ENCODE measurements around the gene PCDHB11. TPM values are rescaled to one million over a fixed set of nuclear protein-coding genes. Genes with fewer than 3 reads are reported as not detected.

PCDHB11 gene
- total and polyA plus RNA-seq, 2 of the 8 experiments (the other 6 are each of a cell fraction or from before 2014, with no cell fraction given) = 0.50 to 0.86 TPM

DNA sequence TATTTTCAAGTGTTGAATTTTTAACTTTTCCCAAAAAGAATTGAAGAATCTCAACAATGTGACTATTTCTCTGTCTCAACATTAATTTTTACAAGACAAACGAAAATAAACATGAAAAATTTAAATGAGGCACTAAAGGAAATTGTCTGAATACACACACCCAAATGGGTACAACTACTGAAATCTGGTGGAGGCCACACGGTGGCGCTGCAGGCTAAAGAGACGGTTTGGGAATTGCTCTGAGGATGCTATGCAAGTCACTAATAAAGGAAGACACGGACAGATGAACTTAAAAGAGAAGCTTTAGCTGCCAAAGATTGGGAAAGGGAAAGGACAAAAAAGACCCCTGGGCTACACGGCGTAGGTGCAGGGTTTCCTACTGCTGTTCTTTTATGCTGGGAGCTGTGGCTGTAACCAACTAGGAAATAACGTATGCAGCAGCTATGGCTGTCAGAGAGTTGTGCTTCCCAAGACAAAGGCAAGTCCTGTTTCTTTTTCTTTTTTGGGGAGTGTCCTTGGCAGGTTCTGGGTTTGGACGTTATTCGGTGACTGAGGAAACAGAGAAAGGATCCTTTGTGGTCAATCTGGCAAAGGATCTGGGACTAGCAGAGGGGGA lies 7.2 kb upstream of the PCDHB11 start, which contains the start of gene PCDHB10:
Gene PCDHB10, plus strand, starts transcription at position 244 of the 616 bp plus-strand sequence. Its CDS starts 200 bp downstream, at position 444.
- Histone ChIP-seq H4K20me1 (replicated peaks in 1 of 2; ENCODE audit: control insufficient read depth in 1 of 2, insufficient read depth in 2 of 2, low read length in 2 of 2) (no peaks in the 10 kb centered on the region), H4K5ac (ENCODE audit: insufficient read length, low read depth, low read length) (no peak within 1 kb of the TSS), H3K23ac (ENCODE audit: insufficient read length) (no peak within 1 kb of the TSS), H4K8ac (ENCODE audit: extremely low read depth, insufficient read depth, low read length) (no peak within 1 kb of the TSS), H2BK120ac (replicated peaks; ENCODE audit: low read depth, low read length) (no peak within 1 kb of the TSS), H3K4me1 (replicated peaks in 1 of 4; ENCODE audit: control insufficient read depth in 3 of 4, insufficient read depth in 4 of 4, low read length in 3 of 4) (no peaks in the 10 kb centered on the region; a peak in 1 of 7 replicates), H2BK15ac (ENCODE audit: low read length) (no peak within 1 kb of the TSS), H3K36me3 (ENCODE audit: control insufficient read depth in 2 of 4, insufficient read depth in 4 of 4, low read length in 3 of 4) (no peaks in the 10 kb centered on the region), H3K18ac (ENCODE audit: extremely low read depth, low read length) (no peak within 1 kb of the TSS), H3K27me3 (replicated peaks in 1 of 4; ENCODE audit: control insufficient read depth in 3 of 4, extremely low read depth in 1 of 4, insufficient read depth in 3 of 4, low read length in 3 of 4) (no peaks in the 10 kb centered on the region), H3K23me2 (ENCODE audit: low read depth, low read length) (no peaks in the 10 kb centered on the region; the same call in 1 of the 2 replicates), H3K4me2 (ENCODE audit: insufficient read depth in 1 of 2, low read depth in 2 of 2, low read length in 2 of 2) (peak within 1 kb of the TSS; percentile 36 to 54), H3K27ac (ENCODE audit: low read depth, low read length) (no peak within 1 kb of the TSS), H3K9ac (replicated peaks in 1 of 4; ENCODE audit: extremely low read depth in 1 of 4, low read depth in 3 of 4, low read length in 3 of 4) (no peak within 1 kb of the TSS), H2AK5ac (ENCODE audit: low read depth, low read length) (no peak within 1 kb of the TSS), H3K56ac (replicated peaks; ENCODE audit: insufficient read length, low read depth, low read length) (no peak within 1 kb of the TSS), H3K4me3 (ENCODE audit: extremely low read depth in 1 of 4, insufficient read depth in 2 of 4, low read depth in 3 of 4, low read length in 4 of 4) (peak within 1 kb of the TSS; percentile 14 to 46 (median 35); a peak in 6 of 8 replicates), H2BK5ac (ENCODE audit: low read depth, low read length) (no peak within 1 kb of the TSS), H4K91ac (replicated peaks; ENCODE audit: insufficient read length, low read length) (no peak within 1 kb of the TSS), H2BK20ac (ENCODE audit: low read length) (no peak within 1 kb of the TSS), H3K79me1 (ENCODE audit: low read depth, low read length) (no peaks in the 10 kb centered on the region), H2AFZ (ENCODE audit: low read length) (peak within 1 kb of the TSS; percentile 99), H3K79me2 (ENCODE audit: control insufficient read depth in 1 of 2, insufficient read depth in 2 of 2, low read length in 2 of 2) (no peaks in the 10 kb centered on the region), H3K9me3 (ENCODE audit: insufficient read depth in 2 of 2, low read depth in 1 of 2, low read length in 1 of 2) (peaks cover 6 to 8% of the 10 kb centered on the region in 2 experiments; a peak in 2 of 4 replicates), H2BK12ac (ENCODE audit: low read depth, low read length) (0 out of 2 replicates have a peak within 1 kb of the TSS, but pooled peaks have one; percentile 43), H3K14ac (ENCODE audit: insufficient read length) (no peak within 1 kb of the TSS), H3K4ac (replicated peaks; ENCODE audit: insufficient read length, low read depth, low read length) (no peak within 1 kb of the TSS)
- DNase-seq (ENCODE audit: low read depth in 1 of 2, low spot score in 2 of 2) (peak in 1 of 2 experiments; percentile 92), FAIRE-seq (peak; percentile 94)
- WGBS, 2 experiments (ENCODE audit: extremely low coverage in 1 of 2, insufficient coverage in 1 of 2, insufficient read length in 1 of 2, insufficient replicate concordance in 2 of 2, low coverage in 1 of 2, low lambda C conversion rate in 2 of 2, missing lambda C conversion rate in 1 of 2) = 24% methylated on average over 10 of the region's 10 CpGs; no CpG with 5 or more reads in 1 of the 2 experiments
- ChIA-PET CTCF (ENCODE audit: partially characterized antibody) (interaction anchor here (0.6 to 3.9 kb wide), 73 partner anchors 7 to 406 kb away, joined by 3 to 44 read pairs (median 4); partner anchors contain the start of genes PCDHA1, PCDHA2, PCDHB11 and PCDHB12), POLR2A (ENCODE audit: partially characterized antibody) (interaction anchor here (1.2 to 1.8 kb wide), 3 partner anchors 10 to 98 kb away, joined by 3 to 6 read pairs (median 5); partner anchors contain the start of genes PCDHB16, PCDHB2 and PCDHB5)
- TF ChIP-seq PHF8 (conservative IDR thresholded peaks at IDR 0.05; ENCODE audit: low read depth, low read length) (no peak), RFX5 (IDR thresholded peaks at IDR 0.05; ENCODE audit: borderline replicate concordance, low read depth, low read length) (no peak), ASH2L (IDR thresholded peaks at IDR 0.05; ENCODE audit: low read length) (no peak), POU5F1 (IDR thresholded peaks at IDR 0.05; ENCODE audit: low read depth, low read length) (no peak), NANOG (IDR thresholded peaks at IDR 0.05; ENCODE audit: insufficient read depth, low read depth, low read length, poor library complexity, severe bottlenecking) (no peak), CBX5 (IDR thresholded peaks at IDR 0.05; ENCODE audit: low read depth, low read length) (no peak), FOSL1 (IDR thresholded peaks at IDR 0.05; ENCODE audit: insufficient read depth, low read depth, low read length) (no peak), HDAC6 (IDR thresholded peaks at IDR 0.05; ENCODE audit: low read depth, low read length) (no peak), BACH1 (IDR thresholded peaks at IDR 0.05; ENCODE audit: low read length) (no peak)
- TF ChIP-seq, protein P1, sequence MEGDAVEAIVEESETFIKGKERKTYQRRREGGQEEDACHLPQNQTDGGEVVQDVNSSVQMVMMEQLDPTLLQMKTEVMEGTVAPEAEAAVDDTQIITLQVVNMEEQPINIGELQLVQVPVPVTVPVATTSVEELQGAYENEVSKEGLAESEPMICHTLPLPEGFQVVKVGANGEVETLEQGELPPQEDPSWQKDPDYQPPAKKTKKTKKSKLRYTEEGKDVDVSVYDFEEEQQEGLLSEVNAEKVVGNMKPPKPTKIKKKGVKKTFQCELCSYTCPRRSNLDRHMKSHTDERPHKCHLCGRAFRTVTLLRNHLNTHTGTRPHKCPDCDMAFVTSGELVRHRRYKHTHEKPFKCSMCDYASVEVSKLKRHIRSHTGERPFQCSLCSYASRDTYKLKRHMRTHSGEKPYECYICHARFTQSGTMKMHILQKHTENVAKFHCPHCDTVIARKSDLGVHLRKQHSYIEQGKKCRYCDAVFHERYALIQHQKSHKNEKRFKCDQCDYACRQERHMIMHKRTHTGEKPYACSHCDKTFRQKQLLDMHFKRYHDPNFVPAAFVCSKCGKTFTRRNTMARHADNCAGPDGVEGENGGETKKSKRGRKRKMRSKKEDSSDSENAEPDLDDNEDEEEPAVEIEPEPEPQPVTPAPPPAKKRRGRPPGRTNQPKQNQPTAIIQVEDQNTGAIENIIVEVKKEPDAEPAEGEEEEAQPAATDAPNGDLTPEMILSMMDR (IDR thresholded peaks at IDR 0.05; ENCODE audit: control extremely low read depth in 1 of 3, insufficient read depth in 1 of 3, low read depth in 1 of 3, low read length in 3 of 3) = peak; percentile 72 to 83 (median 83)
